GM18951 (cell line): ENCODE results near the gene MAD1L1.

Experiments
- POLR2A ChIP-seq: IDR thresholded peaks from 4 replicates; pipeline ENCODE4 v1.6.1; 2011; ENCODE audit warnings: mild to moderate bottlenecking; ENCODE audit not compliant: insufficient read length, insufficient read depth; ENCODE audit errors: extremely low read depth
- in situ Hi-C: fragments of 300-500 bp; cut with MboI; formaldehyde crosslinking; loops from one replicate; pipeline ENCODE4 v1.12.0; 2022; ENCODE audit warnings: low sequenced_read_pairs, mixed read lengths, inconsistent platforms; ENCODE audit not compliant: unreplicated experiment

The MAD1L1 gene

GRCh38 chr7:1988533-1988930 lies 244.2 kb downstream of the MAD1L1 start:
- in situ Hi-C loops = no loop called here
- TF ChIP-seq POLR2A = no peak

- in situ Hi-C loops = no loop called here
Measured at GRCh38 chr7:1987591-1988532, 244.9 kb downstream of the MAD1L1 start.

GRCh38 chr7:1987084-1987535 lies 245.6 kb downstream of the MAD1L1 start:
- in situ Hi-C loops = no loop called here
- no peak for TF ChIP-seq POLR2A

More at GRCh38 chr7:1987591-1988532, 244.9 kb downstream of the MAD1L1 start:
- TF ChIP-seq POLR2A = no peak

- in situ Hi-C loops = no loop called here
Measured at GRCh38 chr7:1986366-1987083, 246.2 kb downstream of the MAD1L1 start.

GRCh38 chr7:1985936-1986335 lies 246.8 kb downstream of the MAD1L1 start:
- in situ Hi-C loops = no loop called here
- no peak for TF ChIP-seq POLR2A

More at GRCh38 chr7:1986366-1987083, 246.2 kb downstream of the MAD1L1 start:
- TF ChIP-seq POLR2A = no peak

GRCh38 chr7:1985042-1985441 lies 247.7 kb downstream of the MAD1L1 start:
- in situ Hi-C loops = no loop called here
- TF ChIP-seq POLR2A = no peak

GRCh38 chr7:1981878-1982230 lies 250.9 kb downstream of the MAD1L1 start:
- TF ChIP-seq POLR2A = no peak
- in situ Hi-C loops = no loop called here

GRCh38 chr7:1981201-1981877 lies 251.4 kb downstream of the MAD1L1 start:
- in situ Hi-C loops = no loop called here
- no peak for TF ChIP-seq POLR2A

- in situ Hi-C loops = no loop called here
- TF ChIP-seq POLR2A = no peak
Measured at GRCh38 chr7:1979591-1980560, 252.9 kb downstream of the MAD1L1 start.

GRCh38 chr7:1978656-1979590 lies 253.8 kb downstream of the MAD1L1 start:
- TF ChIP-seq POLR2A = no peak
- in situ Hi-C loops = no loop called here

GRCh38 chr7:1977876-1978441 lies 254.8 kb downstream of the MAD1L1 start:
- TF ChIP-seq POLR2A = no peak
- in situ Hi-C loops = no loop called here
